Heart left ventricle (tissue), 16 donors: ENCODE data around the gene C10orf62. TPM values are rescaled to one million over a fixed set of nuclear protein-coding genes. Genes with fewer than 3 reads are reported as not detected.

Source experiments
- ATAC-seq, 4 donors: fragments of 200-7000 bp; cut with Tn5 transposase; one replicate each; pipeline ENCODE4 v1.9.1; 2020 to 2022; ENCODE audit warnings: moderate library complexity in 4 of 4, mild to moderate bottlenecking in 3 of 4, moderate number of reproducible peaks in 1 of 4
- DNase-seq, 5 donors: peaks; one replicate each; pipeline ENCODE4 v3.0.0-alpha.2; 2020
- H3K27ac ChIP-seq, 12 donors: fragments of 200-600 bp; sonication (generic) in 4 of 12; one replicate each; pipeline versions ENCODE4 v1.5.0 to v1.8.0; 2016 to 2022; ENCODE audit warnings: mild to moderate bottlenecking in 2 of 12
- H3K27me3 ChIP-seq, 9 donors: fragments of 200-600 bp; sonication (generic) in 2 of 9; one replicate each; pipeline versions ENCODE4 v1.5.1 to v1.8.0; 2016 to 2022; ENCODE audit warnings: mild to moderate bottlenecking in 3 of 9
- H3K36me3 ChIP-seq, 9 donors: fragments of 200-600 bp; sonication (generic) in 2 of 9; one replicate each; pipeline versions ENCODE4 v1.5.0 to v1.8.0; 2018 to 2022; ENCODE audit warnings: mild to moderate bottlenecking in 2 of 9
- H3K4me1 ChIP-seq, 12 donors: fragments of 200-600 bp; sonication (generic) in 4 of 12; one replicate each; pipeline versions ENCODE4 v1.5.0 to v1.8.0; 2016 to 2022; ENCODE audit warnings: mild to moderate bottlenecking in 3 of 12
- H3K4me3 ChIP-seq, 12 donors: fragments of 200-600 bp; sonication (generic) in 4 of 12; one replicate each; pipeline versions ENCODE4 v1.5.0 to v1.8.0; 2017 to 2022; ENCODE audit warnings: mild to moderate bottlenecking in 9 of 12, moderate library complexity in 4 of 12
- H3K9me3 ChIP-seq, 12 donors: fragments of 200-600 bp; sonication (generic) in 4 of 12; one replicate each; pipeline versions ENCODE4 v1.5.0 to v1.8.0; 2016 to 2022; ENCODE audit warnings: mild to moderate bottlenecking in 1 of 12
- CTCF ChIP-seq, 12 donors: fragments of 200-600 bp; sonication (generic) in 4 of 12; IDR thresholded peaks; one replicate each; pipeline versions ENCODE4 v1.5.0 to v1.8.0; 2018 to 2022; ENCODE audit warnings: antibody characterized with exemption in 12 of 12, mild to moderate bottlenecking in 5 of 12
- POLR2A ChIP-seq, 2 donors: fragments of 450-650 bp; IDR thresholded peaks; one replicate each; pipeline ENCODE4 v1.6.1; 2017; ENCODE audit warnings: antibody characterized with exemption in 2 of 2, mild to moderate bottlenecking in 2 of 2, moderate library complexity in 2 of 2
- whole genome bisulfite sequencing, 4 donors: extraction: QIAGEN DNeasy Blood & Tissue Kit in 2 of 4; methylation state at CpG; one replicate each; pipeline versions ENCODE4 v1.1.5 to v1.1.7; 2013 to 2018; 5-methylcytosine and 5-hydroxymethylcytosine counted together
- intact Hi-C, 10 donors: fragments of 100-400 bp; cut with DNase I; formaldehyde crosslinking; loops; one replicate each; pipeline versions ENCODE4 v1.11.1 to v1.14.2; 2022
- polyA plus RNA-seq, 2 donors: library from polyadenylated mRNA; stranded (reverse); fragments of 200-250 nt; gene quantifications; one replicate each; pipeline ENCODE4 v1.2.3, GENCODE V29; 2013
- total RNA-seq, 9 donors: library from RNA; depleted of rRNA in 2 of 9; stranded (reverse); fragments of >200 nt in 2 of 9; fragmentation: NEBNext Ultra II Directional in 3 of 9; extraction: Animal tissue kit (Norgen Biotek cat#: 25700) in 3 of 9; gene quantifications; one replicate each; pipeline versions ENCODE4 v1.1.0 to v1.2.4, GENCODE V29; 2016 to 2023
- donor health status: ischemic (EF 13 %, LVEDD 7.1; RV severe dilation, severe dysfunction).
- donor health status: healthy with polysubstance abuse.
- donor health status: DM: no; HTN: yes; CAD: no.
- donor health status: DM: no; HTN: no; CAD: no.
- donor health status: ischemic (EF 25% LVEDD 6.9; RV normal size, moderate dysfunction).
- donor health status: ischemic (EF 25% LVEDD 5.7; RV mildly dilated, moderate dysfunction).
- donor health status: healthy.
- donor health status: DM: yes; HTN: yes; CAD: no.
- donor health status: ischemic (EF 35%, LVEDD 5.7; RV mildly dilated, moderate dysfunction).
- donor health status: nonischemic (EF 11% LVEDD 7.7; RV severe dilation, severe dysfunction).
- donor health status: DM: yes; HTN: yes; CAD: no.
- donor health status: PGD.
- donor health status: ischemic (EF 29% LVEDD 5.4; RV normal size, mild dysfunction).
- donor health status: nonischemic (EF 23%, LVEDD 6.1; RV moderate dilation, normal function).

The C10orf62 gene
- total and polyA plus RNA-seq, 11 donors = 0.24 to 2.1 (median 0.65) TPM

DNA sequence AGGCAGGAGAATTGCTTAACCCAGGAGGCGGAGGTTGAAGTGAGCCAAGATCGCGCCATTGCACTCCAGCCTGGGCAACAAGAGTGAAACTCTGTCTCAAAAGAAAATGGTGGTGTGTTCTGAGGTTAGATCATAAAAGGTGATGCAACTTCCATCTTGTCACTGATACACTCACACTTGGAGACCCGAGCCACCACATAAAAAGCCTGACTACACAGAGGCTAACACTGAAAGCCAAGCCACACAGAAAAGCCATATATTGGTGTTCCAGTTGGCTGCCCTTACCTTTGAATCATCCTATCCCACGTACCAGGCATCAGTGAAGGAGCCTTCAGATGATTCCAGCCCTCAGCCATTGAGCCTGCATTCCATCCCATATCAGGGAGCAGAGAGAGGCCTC, 39.8 kb downstream of the C10orf62 start:
- peaks cover 0 to 16% (median 5%) of the 10 kb centered on the region in 12 donors for H3K4me1 ChIP-seq
- no peak overlapping the region for H3K4me3 ChIP-seq
- no peaks in the 10 kb centered on the region for H3K9me3 ChIP-seq
- H3K27me3 ChIP-seq = no peaks in the 10 kb centered on the region
- no peak for DNase-seq
- no peak for TF ChIP-seq CTCF (IDR thresholded peaks at IDR 0.05)
- no peak for TF ChIP-seq POLR2A (IDR thresholded peaks at IDR 0.05)
- intact Hi-C loops = loop anchor here in 1 of 10 donors (10.0 kb wide), 1 partner anchor 224 kb away; the partner anchor contains the start of gene RRP12
- no peaks in the 10 kb centered on the region for H3K36me3 ChIP-seq
- 96 to 97% (median 96%) methylated on average over 5 of the region's 5 CpGs for WGBS, 4 donors
- ATAC-seq = no peak
- H3K27ac ChIP-seq = no peak overlapping the region

DNA sequence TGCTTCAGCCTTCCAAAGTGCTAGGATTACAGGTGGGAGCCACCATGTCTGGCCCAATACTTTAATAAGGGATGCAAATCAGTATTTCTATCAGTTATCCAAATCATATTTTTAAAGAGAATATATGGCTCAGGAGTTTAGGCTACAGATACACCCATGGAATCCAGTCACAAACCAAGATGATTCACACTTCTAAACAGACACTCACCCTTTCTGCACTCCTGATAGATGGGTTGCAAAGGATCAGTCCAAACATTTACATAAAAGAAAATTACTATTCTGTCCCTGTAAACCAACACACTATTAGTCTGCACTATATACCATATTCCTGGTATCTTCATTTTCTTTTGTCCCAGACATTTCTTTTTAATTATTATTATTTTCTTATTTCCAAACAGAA, 41.6 kb downstream of the C10orf62 start:
- H3K36me3 ChIP-seq = no peaks in the 10 kb centered on the region
- ATAC-seq = no peak
- no peak overlapping the region for H3K4me3 ChIP-seq
- TF ChIP-seq CTCF (IDR thresholded peaks at IDR 0.05) = no peak
- no peak for TF ChIP-seq POLR2A (IDR thresholded peaks at IDR 0.05)
- peaks cover 0 to 16% (median 5%) of the 10 kb centered on the region in 12 donors for H3K4me1 ChIP-seq
- H3K27ac ChIP-seq = no peak overlapping the region
- no peak for DNase-seq
- no peaks in the 10 kb centered on the region for H3K27me3 ChIP-seq
- no peaks in the 10 kb centered on the region for H3K9me3 ChIP-seq
- intact Hi-C loops = no loop called here

GRCh38 chr10:97632949-97633884, 43.7 kb downstream of the C10orf62 start, which contains the start of gene MORN4:
Gene MORN4 (minus strand): TSS chr10:97633500. CDS start chr10:97619653, 13,847 bp downstream.
- 3 to 6% (median 4%) methylated on average over 47 to 62 of the region's 62 CpGs for WGBS, 4 donors
- Histone ChIP-seq H3K27ac (peak within 1 kb of the TSS in 10 of 12 donors; percentile 35 to 76 (median 60)), H3K4me1 (peaks cover 0 to 12% (median 5%) of the 10 kb centered on the region in 12 donors), H3K4me3 (peak within 1 kb of the TSS; percentile 49 to 80 (median 74)), H3K27me3 (no peaks in the 10 kb centered on the region), H3K36me3 (no peaks in the 10 kb centered on the region), H3K9me3 (no peaks in the 10 kb centered on the region)
- ATAC-seq (peak; percentile 99), DNase-seq (peak; percentile 94 to 96 (median 95))
- intact Hi-C loops = no loop called here
- TF ChIP-seq CTCF (IDR thresholded peaks at IDR 0.05) (no peak), POLR2A (IDR thresholded peaks at IDR 0.05) (no peak)

DNA sequence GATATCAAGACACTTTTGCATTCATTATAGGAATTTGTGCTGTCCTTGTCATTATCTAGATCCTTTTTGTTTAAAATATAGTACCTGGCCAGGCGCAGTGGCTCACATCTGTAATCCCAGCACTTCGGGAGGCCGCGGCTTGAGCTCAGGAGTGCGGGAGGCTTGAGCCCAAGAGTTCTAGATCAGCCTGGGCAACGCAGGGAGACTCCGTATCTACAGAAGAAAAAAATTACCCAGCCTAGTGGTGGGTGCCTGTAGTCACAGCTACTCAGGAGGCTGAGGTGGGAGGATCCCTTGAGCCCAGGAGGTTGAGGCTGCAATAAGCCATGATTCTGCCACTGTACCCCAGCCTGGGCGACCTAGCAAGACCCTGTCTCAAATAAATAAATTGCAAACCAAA, 44.4 kb downstream of the C10orf62 start:
- peak overlapping the region in 9 of 12 donors; percentile 19 to 76 (median 68) for H3K27ac ChIP-seq
- H3K27me3 ChIP-seq = no peaks in the 10 kb centered on the region
- peak overlapping the region in 11 of 12 donors; percentile 56 to 80 (median 75) for H3K4me3 ChIP-seq
- no peaks in the 10 kb centered on the region for H3K36me3 ChIP-seq
- TF ChIP-seq CTCF (IDR thresholded peaks at IDR 0.05) (peak in 4 of 12 donors; percentile 8 to 22 (median 14)), POLR2A (IDR thresholded peaks at IDR 0.05) (no peak)
- WGBS, 4 donors = 84 to 93% (median 90%) methylated on average over 8 of the region's 8 CpGs
- intact Hi-C loops = no loop called here
- DNase-seq = no peak
- no peaks in the 10 kb centered on the region for H3K9me3 ChIP-seq
- peak in 1 of 4 donors; percentile 17 for ATAC-seq
- H3K4me1 ChIP-seq = peaks cover 0 to 12% (median 5%) of the 10 kb centered on the region in 12 donors
